Activated B cell treated with CpG ODN at 0.5 μM for 24 hours (primary cell): Measurements from ENCODE around the gene LRRC75B. TPM values are rescaled to one million over a fixed set of nuclear protein-coding genes. Genes with fewer than 3 reads are reported as not detected.

Experiments used
- ATAC-seq: fragments of 200-7000 bp; cut with Tn5 transposase; one replicate; pipeline ENCODE4 v1.10.0; 2021; ENCODE audit warnings: low read depth, mild to moderate bottlenecking, moderate library complexity
- CTCF ChIA-PET: fragments of 350-600 bp; sonication (Branson Sonifier 250); formaldehyde crosslinking; loops from one replicate; lab custom pipeline; 2021; ENCODE audit warnings: antibody characterized with exemption; lab: Charles Lee
- POLR2A ChIA-PET: fragments of 350-600 bp; sonication (Branson Sonifier 250); formaldehyde crosslinking; loops from one replicate; lab custom pipeline; 2021; ENCODE audit warnings: antibody characterized with exemption; lab: Charles Lee
- DNase-seq: peaks from one replicate; pipeline ENCODE4 v3.0.0; 2022
- H3K27ac Mint-ChIP-seq: one replicate; pipeline ENCODE4 v1.8.0; 2020; ENCODE audit warnings: mixed read lengths
- H3K27me3 Mint-ChIP-seq: one replicate; pipeline ENCODE4 v1.8.0; 2021; ENCODE audit warnings: mixed read lengths
- H3K36me3 Mint-ChIP-seq: one replicate; pipeline ENCODE4 v1.8.0; 2021; ENCODE audit warnings: low read depth, mixed read lengths
- H3K4me1 Mint-ChIP-seq: one replicate; pipeline ENCODE4 v1.8.0; 2021; ENCODE audit warnings: mixed read lengths
- H3K4me3 Mint-ChIP-seq: one replicate; pipeline ENCODE4 v1.8.0; 2020; ENCODE audit warnings: mild to moderate bottlenecking, mixed read lengths
- H3K9me3 Mint-ChIP-seq: one replicate; pipeline ENCODE4 v1.8.0; 2020; ENCODE audit warnings: mixed read lengths
- CTCF ChIP-seq: fragments of 200-600 bp; IDR thresholded peaks from one replicate; pipeline ENCODE4 v1.8.0; 2022; ENCODE audit warnings: antibody characterized with exemption, mild to moderate bottlenecking
- intact Hi-C: fragments of 100-400 bp; cut with micrococcal nuclease; formaldehyde crosslinking; loops from one replicate; pipeline ENCODE4 v1.15.1; 2024
- total RNA-seq: library from RNA; stranded (reverse); gene quantifications from 2 replicates; pipeline ENCODE4 v1.2.3, GENCODE V29; 2022

The LRRC75B gene
- total RNA-seq, 1 donor from 2014 or later, result 0.82 TPM

- no peaks in the 10 kb centered on the region for H3K36me3 Mint-ChIP-seq
- peaks cover 3% of the 10 kb centered on the region for H3K27me3 Mint-ChIP-seq
- ATAC-seq (no peak), DNase-seq (no peak)
- H3K4me3 Mint-ChIP-seq, result no peak overlapping the region
- ChIA-PET POLR2A (no interaction called here), CTCF (no interaction called here)
- H3K9me3 Mint-ChIP-seq, result no peaks in the 10 kb centered on the region
- TF ChIP-seq CTCF, result no peak
- H3K27ac Mint-ChIP-seq, result no peak overlapping the region
- peaks cover 1% of the 10 kb centered on the region for H3K4me1 Mint-ChIP-seq
- intact Hi-C loops, result no loop called here
These were observed 5.6 kb downstream of the LRRC75B start for GRCh38 chr22:24587251-24587650.

DNA sequence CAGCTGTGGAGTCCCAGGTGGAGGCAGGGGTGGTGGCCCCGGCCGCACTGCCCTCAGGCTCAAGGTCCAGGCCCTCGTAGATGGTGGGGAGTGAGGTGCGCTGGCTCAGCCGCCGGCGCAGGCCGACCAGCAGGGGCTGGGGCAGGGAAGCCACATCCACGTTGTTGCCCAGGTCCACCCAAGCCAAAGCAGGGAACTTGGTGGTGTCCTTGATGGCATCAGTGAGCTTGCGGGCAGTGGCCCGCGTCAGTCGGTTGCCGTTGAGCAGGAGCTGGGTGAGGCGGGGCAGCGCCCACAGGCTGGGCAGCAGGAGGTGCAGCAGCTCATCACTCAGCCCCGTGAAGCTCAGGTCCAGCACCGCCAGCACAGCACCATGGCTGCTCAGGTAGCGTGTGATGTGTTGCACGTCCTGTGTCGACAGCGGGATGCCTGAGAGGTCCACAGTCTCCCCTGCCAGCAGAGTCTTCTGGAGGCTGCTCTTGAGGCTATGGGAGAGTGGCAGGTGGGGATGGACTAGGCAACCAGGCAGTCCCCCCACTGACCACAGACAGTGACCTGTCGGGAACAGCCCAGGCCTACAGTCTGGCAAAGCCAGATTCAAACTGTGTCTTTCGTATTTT lies 6.8 kb downstream of the LRRC75B start:
- intact Hi-C loops, result no loop called here
- POLR2A ChIA-PET, result no interaction called here
- CTCF ChIA-PET, result no interaction called here

GRCh38 chr22:24585461-24585860 lies 7.4 kb downstream of the LRRC75B start:
- TF ChIP-seq CTCF, result no peak
- ChIA-PET POLR2A (no interaction called here), CTCF (no interaction called here)
- DNase-seq (no peak), ATAC-seq (no peak)
- no peaks in the 10 kb centered on the region for H3K36me3 Mint-ChIP-seq
- no peak overlapping the region for H3K27ac Mint-ChIP-seq
- H3K4me1 Mint-ChIP-seq, result no peaks in the 10 kb centered on the region
- intact Hi-C loops, result no loop called here
- no peaks in the 10 kb centered on the region for H3K27me3 Mint-ChIP-seq
- H3K4me3 Mint-ChIP-seq, result no peak overlapping the region
- H3K9me3 Mint-ChIP-seq, result no peaks in the 10 kb centered on the region

More for the DNA sequence above, 6.8 kb downstream of the LRRC75B start:
- Mint-ChIP-seq H3K27me3 (no peaks in the 10 kb centered on the region), H3K4me1 (no peaks in the 10 kb centered on the region), H3K27ac (no peak overlapping the region), H3K9me3 (no peaks in the 10 kb centered on the region), H3K4me3 (no peak overlapping the region), H3K36me3 (no peaks in the 10 kb centered on the region)
- TF ChIP-seq CTCF, result no peak
- ATAC-seq (no peak), DNase-seq (no peak)

DNA sequence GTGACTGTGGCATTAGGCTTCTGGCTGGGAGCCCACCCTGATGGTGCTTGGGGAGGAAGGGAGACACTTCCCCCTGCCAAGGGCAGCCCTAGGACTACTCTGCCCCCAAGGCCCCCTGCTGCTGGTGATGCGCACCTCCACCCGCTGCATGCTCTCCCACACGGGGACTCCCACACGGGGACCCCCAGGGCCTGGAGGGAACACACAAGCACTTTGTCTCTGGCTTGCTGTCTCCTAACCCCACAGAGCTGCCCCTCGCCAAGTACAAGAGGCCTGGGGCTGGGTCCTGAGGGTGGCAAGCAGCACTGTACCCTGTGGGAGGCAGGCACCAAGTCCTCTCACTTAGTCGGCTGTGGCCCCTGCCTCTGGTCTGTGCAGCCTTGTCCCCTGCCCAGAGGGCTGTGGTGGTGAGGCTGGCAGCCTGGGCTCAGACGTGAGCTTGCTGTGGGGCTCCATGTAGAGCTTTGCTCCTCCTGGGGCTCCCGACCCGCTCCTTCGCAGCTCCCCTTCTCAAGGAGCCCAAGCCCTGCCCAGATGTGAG lies 7.9 kb downstream of the LRRC75B start:
- no peak for TF ChIP-seq CTCF
- intact Hi-C loops, result no loop called here
- no peaks in the 10 kb centered on the region for H3K27me3 Mint-ChIP-seq
- no peak overlapping the region for H3K4me3 Mint-ChIP-seq
- ChIA-PET CTCF (no interaction called here), POLR2A (no interaction called here)
- H3K9me3 Mint-ChIP-seq, result no peaks in the 10 kb centered on the region
- H3K36me3 Mint-ChIP-seq, result no peaks in the 10 kb centered on the region
- ATAC-seq, result no peak
- no peak for DNase-seq
- H3K27ac Mint-ChIP-seq, result no peak overlapping the region
- no peaks in the 10 kb centered on the region for H3K4me1 Mint-ChIP-seq

DNA sequence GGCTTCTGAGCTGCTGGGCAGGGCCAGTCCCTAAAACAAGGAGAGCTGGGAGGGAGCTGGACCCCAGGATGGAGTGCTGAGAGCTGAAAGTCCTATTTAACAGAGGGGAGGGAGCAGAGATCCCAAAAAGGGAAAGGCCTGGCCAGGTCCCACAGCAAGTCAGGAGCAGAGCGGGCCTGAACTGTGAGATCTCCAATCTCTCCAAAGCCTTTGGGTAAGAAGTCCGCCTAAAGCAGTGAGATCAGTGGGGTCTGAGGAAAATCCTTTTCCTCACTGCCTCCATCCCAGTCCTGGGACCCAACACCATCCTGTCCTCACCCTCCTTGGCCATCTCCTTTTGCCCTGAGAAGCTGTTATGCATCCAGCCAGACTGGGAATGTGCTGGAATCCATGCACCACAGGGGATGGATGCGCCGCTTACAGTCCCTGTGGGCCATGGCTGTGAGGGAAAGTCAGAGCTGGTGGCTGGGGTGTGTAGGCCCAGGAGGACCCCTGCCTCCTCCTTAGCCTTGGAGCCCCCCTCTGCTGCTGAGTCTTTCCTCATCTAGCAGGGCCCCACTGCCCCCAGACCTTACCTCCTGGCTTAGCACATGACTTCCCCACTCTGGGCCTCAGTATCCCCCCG lies 8.6 kb downstream of the LRRC75B start:
- no peaks in the 10 kb centered on the region for H3K27me3 Mint-ChIP-seq
- TF ChIP-seq CTCF, result no peak
- DNase-seq (no peak), ATAC-seq (no peak)
- no peaks in the 10 kb centered on the region for H3K9me3 Mint-ChIP-seq
- H3K4me3 Mint-ChIP-seq, result no peak overlapping the region
- ChIA-PET POLR2A (no interaction called here), CTCF (no interaction called here)
- H3K27ac Mint-ChIP-seq, result no peak overlapping the region
- H3K36me3 Mint-ChIP-seq, result no peaks in the 10 kb centered on the region
- intact Hi-C loops, result no loop called here
- H3K4me1 Mint-ChIP-seq, result no peaks in the 10 kb centered on the region
